Inferior parietal cortex (tissue), 1 donor: ENCODE measurements around the gene BAX.

Experiments used
- DNase-seq: peaks from one replicate; pipeline ENCODE4 v3.0.0-alpha.2; 2016; ENCODE audit errors: extremely low spot score

Gene BAX

DNA sequence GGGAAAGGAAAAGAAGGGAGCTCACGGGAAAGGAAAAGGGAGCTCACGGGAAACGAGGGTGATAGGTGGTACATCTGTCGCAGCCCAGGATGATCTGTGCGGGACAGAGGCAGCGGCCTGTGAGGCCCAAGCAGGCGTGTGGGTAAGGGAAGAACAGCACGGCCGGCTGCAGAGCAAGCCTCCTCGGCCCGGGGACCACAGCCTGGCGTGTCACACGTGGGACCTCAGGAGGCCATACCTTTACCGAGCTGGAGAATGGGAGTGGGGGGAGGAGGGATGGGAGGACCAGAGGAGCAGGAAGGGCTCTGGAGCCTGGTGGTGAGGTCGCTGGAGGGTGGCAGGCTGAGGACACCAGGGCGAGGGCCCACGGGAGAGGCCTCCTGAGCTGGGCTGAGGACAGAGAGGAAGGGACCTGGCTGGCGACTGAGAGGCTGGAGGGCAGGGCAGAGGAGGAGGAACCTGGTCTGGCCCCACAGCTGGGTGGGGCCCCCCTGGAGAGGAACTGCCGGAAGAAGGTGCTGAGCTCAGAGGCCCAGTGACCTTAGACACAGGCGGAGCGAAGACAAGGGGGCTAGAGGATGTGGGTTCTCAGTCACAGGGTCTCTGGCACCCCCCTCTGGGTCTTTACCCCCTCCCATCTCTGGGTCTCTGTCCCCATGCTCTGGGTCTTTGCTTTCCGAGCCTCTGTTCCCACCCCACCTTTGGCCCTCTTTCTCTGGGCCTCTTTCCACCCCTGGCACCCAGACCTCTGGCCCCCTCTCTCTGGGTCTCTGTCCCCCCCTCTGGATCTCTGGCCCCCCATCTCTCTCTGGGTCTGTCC lies 7.6 kb downstream of the BAX start:
- DNase-seq, result no peak

DNA sequence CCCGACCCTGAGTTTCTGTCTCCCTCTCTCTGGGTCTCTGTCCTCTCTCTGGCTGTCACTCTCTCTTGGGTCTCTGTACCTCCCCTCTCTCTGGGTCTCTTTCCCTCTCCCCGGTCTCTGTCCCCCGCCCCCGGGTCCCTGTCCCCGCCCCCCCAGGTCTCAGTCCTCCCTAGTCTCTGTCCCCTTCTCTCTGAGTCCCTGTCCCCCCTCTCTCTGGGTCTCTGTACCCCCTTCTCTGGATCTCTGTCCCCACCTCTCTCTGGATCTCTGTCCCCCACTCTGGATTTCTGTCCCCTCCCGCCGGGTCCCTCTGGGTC lies 8.1 kb downstream of the BAX start:
- no peak for DNase-seq

DNA sequence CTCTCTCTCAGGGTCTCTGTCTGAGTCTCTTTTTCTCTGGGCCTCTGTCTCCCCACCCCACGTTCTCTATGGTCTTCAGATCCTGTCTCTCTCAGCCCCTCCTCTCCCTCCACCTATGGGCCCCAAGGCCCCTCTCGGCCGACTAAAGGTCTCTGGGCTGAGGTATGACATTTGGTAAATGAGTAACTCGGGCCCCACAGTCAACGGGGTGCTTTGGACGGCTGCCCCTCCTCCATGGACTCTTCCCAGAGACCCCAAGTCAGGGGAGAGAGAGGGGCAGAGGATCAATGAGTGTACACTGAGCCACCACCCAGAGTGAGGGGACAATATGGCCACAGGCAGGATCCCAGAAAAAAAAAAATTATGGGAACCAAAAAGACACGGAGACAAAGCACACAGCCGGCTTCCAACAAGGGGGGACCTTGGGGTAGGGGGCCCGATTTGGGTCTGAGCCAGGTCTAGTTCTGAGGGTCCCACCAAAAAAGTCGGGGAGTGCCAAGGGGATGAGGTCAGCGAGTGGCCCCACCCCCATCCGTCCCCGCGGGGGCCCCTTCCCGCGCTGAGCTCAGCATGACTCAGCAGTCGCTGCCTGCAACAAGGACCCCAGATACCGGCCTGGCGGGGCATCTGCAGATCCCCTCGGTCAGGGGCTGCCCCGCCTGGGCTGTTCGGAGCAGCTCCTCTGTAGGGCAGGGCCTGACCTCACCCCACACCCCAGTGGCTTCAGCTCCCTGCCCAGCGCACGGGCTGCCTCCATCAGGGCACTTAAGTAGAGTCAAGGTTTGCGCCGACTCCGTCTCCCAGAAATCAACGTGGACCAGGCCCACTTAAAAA lies 8.9 kb downstream of the BAX start:
- peak; percentile 60 for DNase-seq

DNA sequence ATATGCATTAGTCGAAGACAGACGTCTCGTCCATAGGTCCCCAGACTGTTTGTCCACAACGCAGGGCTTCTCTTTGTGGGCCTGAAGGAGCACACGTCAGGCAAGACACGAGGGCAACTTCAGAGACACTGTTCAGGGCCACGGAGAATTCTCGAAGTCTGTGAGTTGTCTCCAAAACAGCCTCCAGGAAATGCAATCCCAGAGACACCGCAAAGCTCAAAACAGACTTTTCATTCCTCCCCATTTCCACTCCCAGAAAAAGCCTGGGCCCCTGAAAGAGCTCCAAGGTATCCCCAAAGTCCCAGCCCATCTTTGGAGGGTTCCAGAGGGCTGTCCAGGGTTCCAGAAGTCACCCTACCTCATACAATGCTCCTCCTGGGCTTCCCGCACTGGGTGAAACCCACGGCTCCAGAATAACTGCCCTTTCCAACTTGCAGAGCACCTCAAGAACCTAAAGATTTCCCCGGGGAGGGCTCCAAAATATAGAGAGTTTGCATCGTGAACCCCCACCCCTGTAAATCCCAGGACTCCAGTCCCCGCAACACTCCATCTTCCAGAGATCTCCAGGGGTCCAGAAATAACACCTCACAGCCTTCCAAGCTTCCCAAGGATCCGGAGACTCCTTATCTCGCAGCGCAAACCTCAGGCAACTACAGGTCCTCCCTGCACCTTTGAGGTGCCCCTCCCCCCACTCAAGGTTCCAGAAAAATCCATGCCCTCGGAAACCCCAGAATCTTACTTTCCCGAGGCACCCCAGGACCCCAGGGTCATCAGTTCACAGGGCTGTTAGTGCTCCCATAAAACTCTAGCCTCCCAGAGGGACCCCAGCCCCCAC lies 9.7 kb downstream of the BAX start:
- peak; percentile 44 for DNase-seq

DNA sequence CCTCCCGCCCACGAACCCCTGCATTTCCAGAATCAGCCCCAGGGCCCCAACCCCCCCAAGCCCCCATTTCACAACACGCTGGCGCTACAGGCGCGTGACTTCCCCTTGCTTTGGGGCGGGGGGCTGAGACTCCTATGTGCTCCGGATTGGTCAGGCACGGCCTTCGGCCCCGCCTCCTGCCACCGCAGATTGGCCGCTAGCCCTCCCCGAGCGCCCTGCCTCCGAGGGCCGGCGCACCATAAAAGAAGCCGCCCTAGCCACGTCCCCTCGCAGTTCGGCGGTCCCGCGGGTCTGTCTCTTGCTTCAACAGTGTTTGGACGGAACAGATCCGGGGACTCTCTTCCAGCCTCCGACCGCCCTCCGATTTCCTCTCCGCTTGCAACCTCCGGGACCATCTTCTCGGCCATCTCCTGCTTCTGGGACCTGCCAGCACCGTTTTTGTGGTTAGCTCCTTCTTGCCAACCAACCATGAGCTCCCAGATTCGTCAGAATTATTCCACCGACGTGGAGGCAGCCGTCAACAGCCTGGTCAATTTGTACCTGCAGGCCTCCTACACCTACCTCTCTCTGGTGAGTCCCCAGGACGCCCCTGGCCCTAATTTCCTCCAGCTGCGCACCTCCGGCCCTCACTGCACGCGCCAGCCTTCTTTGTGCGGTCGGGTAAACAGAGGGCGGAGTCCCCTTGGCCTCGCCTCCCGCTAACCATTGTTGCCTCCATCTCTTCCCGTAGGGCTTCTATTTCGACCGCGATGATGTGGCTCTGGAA lies 10.5 kb downstream of the BAX start, which contains the start of gene FTL:
Gene FTL (plus strand): TSS at position 270 of the 766 bp plus-strand sequence. CDS start 199 bp downstream, at position 469.
- peak; percentile 96 for DNase-seq

DNA sequence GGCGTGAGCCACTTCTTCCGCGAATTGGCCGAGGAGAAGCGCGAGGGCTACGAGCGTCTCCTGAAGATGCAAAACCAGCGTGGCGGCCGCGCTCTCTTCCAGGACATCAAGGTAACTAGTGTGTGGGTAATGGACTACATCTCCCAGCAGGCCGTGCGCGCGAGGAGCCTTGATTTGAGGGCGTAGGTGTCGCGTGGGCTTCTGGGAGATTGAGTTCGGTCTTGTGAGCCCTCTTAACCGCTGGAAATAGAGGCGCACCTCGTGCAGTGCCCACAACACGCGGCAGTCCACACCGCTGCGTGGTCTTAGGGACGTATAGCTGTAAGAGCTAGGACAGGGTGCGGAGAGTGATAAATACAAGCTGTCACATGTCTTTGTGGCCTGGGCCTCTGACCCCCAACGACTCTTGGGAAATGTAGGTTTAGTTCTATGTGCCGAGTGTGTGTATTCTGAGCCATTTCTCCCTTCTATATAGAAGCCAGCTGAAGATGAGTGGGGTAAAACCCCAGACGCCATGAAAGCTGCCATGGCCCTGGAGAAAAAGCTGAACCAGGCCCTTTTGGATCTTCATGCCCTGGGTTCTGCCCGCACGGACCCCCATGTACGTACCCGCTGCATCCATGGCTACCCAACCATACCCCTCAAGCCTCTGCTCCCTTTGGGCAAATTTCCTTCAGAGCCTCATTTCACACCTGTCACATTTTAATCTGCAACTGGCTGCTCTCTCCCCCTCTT lies 11.3 kb downstream of the BAX start:
- peak; percentile 90 for DNase-seq

DNA sequence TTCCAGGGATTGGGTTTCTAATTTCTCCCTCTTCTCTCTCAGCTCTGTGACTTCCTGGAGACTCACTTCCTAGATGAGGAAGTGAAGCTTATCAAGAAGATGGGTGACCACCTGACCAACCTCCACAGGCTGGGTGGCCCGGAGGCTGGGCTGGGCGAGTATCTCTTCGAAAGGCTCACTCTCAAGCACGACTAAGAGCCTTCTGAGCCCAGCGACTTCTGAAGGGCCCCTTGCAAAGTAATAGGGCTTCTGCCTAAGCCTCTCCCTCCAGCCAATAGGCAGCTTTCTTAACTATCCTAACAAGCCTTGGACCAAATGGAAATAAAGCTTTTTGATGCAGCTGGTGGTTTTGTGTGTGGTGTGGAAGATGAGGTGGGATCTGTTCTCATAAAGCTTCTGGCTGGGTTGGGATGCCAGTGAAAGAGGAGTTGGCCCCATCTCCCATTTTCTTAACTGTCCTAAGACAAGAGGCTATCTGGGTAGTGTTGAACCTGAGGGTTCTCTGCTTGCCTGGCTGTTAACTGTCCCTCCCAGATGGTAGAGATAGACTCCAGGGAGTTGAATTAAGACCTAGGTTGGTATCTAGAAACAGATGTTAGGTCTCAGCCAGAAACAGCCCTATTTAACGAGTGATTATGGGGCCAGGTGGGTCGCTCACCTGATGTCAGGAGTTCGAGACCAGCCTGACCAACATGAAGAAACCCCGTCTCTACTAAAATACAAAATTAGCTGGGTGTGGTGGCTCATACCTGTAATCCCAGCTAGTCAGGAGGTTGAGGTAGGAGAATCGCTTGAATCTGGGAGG lies 12.1 kb downstream of the BAX start:
- DNase-seq, result no peak

DNA sequence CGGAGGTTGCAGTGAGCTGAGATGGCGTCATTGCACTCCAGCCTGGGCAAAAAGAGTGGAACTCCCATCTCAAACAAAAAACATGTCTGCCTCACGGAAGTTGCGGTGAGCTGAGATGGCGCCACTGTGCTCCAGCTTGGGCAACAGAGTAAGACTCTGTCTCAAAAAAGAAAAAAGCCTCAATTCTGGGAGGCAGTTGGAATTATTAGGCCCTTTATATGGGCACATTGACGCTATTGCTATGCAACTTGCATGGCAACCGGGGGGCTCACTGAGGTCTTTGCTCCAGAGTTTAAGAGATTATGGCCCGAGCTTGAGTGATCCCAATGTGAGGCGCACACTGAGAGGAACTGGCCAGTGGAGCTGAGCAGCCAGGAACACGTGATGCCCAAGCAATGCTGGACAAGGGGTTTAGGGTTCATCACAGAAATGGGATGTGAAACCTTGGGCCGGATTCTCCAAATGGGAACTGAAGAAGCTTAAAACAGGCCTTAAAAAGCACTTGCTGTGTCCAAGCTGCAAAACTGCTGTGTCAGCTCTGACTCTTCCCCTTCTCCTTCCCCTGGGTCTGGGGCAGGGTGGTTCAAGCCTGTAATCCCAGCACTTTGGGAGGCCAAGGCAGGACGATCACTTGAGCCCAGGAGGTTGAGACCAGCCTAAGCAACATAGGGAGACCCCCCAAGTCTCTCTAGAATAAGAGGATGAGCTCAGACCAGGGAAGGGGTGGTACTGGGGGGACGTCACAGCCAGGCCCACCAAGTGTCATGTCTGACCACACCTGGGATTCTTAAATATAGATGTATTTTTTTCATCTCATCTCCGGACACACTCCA lies 12.9 kb downstream of the BAX start:
- DNase-seq, result peak; percentile 34

DNA sequence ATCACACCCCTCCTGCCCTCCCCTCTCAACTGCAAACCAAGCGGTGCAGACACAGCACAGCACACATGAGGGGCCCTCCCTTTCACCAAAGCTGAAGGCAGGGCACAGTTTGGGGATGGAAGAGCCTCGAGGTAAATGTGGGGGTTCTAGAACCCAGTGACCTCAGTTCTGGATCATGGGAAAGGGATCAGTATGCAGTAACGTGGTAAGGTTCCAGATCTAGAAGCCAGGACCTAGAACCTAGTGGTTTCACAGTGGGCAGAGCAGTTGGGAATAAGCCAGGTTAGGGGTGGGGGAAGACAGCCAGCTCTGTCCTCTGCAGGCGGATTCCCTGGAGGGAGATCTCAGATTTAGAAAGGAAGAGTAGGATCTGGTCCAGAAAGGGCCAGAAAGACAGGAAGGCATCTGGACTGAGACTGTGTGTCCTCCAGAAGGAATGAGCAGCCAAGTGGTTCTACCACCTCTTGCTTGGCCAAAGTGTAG lies 13.5 kb downstream of the BAX start:
- no peak for DNase-seq

DNA sequence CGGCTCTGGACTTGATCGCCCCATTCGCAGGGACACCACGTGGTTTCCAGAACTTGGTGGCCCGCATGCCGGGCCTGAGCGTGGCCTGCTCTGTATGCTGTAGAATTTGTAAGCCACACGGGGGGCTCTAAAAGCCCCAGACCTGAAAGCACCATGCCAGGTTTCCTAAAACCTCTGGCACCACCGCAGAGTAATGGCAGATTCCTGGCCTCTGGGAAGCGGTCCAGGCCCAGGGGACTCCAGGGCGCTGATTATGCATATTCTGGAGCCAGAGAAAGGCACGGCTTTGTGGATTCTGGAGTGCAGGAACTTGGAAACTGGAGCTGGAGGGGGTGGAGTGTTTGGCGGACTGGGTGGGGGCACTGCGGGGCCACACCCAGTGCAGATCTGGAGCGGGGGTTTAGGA lies 14.1 kb downstream of the BAX start:
- no peak for DNase-seq

DNA sequence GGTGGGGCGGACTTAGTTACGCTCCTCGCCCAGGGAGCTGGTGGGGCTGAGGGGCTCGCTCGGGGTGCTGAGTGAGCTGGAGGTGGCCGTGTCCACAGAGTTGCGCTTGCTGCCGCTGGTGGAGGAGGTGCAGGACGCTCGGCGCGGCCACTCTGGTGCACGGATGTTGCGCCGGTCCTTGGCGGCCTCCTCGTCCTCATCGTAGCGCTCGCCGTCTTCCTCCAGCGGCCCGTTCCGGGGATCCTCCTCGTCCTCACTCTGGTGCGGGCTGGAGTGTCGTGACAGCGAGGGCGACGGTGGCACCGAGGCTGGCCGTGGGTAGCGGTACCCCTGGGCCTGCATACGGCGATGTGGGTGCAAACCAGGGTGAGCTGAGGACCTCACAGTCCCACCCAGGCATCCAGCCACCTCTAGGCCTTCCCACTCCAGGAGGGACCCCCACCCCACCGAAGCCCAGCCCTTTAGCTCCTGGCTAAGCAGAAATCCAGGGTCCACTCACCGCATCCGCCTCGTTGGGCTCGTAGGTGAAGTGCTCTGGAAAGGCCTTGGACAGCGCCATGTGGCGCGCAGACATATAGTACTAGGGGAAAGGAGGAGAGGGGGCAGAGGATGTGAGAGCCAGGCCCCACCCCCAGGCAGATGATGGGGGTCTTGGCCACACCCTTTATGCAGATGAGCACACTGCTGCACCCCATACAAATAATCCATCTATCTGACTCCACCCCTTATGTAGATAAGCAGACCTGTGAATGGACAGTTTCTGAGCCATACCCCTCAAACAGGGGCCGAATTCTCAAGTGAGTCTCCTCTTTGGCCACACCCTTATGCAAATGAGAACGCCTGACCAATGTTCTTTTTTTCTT lies 14.8 kb downstream of the BAX start:
- DNase-seq, result no peak

DNA sequence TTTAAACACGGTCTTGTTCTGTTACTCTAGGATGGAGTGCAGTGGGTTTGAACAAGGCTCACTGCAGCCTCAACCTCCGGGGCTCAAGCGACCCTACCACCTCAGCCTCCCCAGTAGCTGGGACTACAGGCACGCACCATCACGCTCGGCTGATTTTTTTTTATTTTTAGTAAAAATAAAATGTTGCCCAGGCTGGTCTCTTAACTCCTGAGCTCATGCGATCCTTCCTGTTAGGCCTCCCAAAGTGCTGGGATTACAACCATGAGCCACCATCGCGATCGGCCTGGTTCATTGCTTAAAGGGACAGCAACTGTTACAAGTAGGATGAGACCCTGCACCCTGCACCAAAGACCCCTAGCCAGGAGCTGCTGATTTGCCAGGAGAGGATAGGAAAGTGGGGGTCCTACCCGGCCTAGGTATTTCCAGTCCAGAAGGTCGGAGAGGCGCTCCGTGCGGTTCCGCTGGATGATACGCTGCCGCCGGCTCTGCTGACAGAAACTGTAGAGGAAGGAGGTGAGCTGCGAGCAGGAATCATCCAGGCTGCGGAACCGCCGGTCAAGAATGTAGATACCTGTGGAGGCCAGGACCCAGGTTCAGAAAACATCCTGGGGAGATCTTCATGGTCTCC lies 15.6 kb downstream of the BAX start:
- no peak for DNase-seq

DNA sequence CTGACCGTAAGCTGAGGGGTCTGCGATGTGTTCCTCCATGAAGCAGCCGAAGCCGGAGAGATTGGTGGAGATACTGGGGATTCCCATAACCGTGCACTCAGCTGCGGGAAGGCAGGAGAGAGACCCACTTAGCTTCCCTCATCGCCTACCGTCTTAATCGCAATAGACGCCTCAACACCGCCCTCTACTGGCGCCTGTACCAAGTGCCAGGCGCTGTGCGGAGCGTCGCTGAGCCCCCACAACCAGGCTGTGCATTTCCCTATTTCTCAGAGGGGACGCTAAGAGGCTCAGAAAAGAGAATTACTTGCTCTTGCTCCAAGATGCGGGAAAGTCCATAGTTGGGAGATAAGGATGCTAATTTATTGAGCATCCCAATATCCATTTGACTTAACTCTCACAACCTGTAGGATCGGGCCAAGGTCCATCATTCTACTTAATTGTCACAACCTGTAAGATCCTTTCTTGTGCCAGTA lies 16.3 kb downstream of the BAX start:
- peak; percentile 92 for DNase-seq

DNA sequence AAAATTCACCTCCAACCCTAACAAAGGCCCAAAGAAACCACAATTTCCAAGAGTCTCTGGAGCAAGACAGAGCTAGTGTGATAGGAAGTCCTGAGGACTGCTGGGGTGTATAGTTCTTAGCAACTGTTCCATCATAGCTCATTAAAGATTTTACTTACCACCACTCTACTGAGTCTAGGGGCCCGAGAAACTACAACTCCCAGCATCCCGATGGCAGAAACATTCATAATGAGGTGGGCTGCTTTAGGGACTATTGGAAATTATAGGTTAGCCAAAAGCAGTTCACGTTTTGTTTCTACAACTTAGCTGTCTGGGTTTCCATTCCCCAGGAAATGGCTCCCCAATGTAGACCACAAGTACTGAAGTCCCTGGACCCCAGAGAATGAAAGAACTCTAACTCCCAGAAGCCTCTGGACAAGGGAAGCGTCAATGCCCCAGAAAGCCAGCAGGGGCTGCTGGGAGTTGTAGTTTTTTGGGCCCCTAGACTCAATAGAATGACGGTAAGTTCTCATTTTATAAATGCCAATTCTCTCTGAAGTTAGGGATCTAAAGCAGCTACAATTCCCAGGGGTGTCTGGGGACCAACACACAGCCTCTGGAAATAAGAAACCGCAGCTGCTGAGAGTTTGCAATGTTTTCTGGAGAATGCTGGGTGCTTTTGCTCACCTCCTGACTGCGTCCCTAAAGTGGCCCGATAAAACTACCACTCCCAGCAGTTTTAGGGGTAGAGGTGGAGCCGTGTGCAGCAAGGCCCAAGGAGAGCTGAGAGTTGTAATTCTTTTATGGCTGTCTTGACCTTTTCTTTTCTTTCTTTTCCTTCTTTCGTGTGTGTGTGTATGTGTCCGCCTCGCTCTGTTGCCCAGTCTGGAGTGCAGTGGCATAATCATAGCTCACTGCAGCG lies 21.5 kb downstream of the BAX start:
- DNase-seq, result no peak

DNA sequence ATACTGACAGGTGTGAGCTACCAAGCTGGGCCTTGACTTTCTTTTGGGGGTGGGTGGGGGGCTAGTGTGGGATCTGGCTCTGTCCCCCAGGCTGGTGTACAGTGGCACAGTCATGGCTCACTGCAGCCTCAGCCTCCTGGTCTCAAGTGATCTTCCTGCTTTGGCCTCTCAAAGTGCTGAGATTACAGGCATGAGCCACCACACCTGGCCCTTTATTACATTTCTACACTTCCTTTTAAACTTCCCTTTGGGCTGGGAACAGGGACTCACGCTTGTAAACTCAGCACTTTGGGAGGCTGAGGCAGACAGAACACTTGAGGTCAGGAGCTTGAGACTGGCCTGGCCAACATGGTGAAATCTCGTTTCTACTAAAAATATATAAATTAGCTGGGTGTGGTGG lies 22.4 kb downstream of the BAX start:
- DNase-seq, result no peak

DNA sequence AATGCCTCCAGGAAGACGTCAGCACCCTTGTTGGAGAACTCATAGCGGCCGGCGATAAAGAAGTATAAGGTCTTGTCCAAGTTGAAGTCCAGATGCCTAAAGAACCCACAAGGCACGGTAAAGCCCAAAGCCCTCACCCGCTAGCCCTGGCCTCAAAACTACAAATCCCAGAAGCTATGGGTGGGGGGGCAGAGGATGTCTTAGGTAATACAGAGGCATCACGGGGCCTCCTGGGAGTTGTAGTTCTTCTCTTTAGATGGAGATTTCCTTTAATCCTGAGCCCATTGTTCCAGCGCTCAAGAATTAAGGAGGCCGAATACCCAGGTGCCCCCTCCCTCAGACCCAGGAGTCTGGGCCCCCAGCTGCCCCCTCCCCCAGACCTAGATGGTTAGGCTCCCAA lies 27.6 kb downstream of the BAX start:
- DNase-seq, result no peak
